Endodermal cell (in vitro differentiated cells): ENCODE data around the gene NEURL3. TPM values are rescaled to one million over a fixed set of nuclear protein-coding genes. Genes with fewer than 3 reads are reported as not detected.

Experiments
- DNase-seq: peaks from one replicate; pipeline ENCODE4 v3.0.0-alpha.2; 2017
- H3K27ac ChIP-seq: 2 replicates; pipeline ENCODE4 v1.5.1; 2013; ENCODE audit warnings: mild to moderate bottlenecking, low read depth, low read length, moderate library complexity
- H3K27me3 ChIP-seq: 2 replicates; pipeline ENCODE4 v1.6.1; 2013; ENCODE audit warnings: mild to moderate bottlenecking, low read length, moderate library complexity; ENCODE audit not compliant: insufficient read depth, control insufficient read depth, poor library complexity, severe bottlenecking
- H3K36me3 ChIP-seq: 2 replicates; pipeline ENCODE4 v1.7.0; 2013; ENCODE audit warnings: mild to moderate bottlenecking, low read length, moderate library complexity; ENCODE audit not compliant: control insufficient read depth, insufficient read depth
- H3K4me1 ChIP-seq: one replicate; pipeline ENCODE4 v1.7.0; 2013; ENCODE audit warnings: low read length; ENCODE audit not compliant: control insufficient read depth, insufficient read depth
- H3K4me3 ChIP-seq: 2 replicates; pipeline ENCODE4 v1.5.1; 2013; ENCODE audit warnings: mild to moderate bottlenecking, low read length, moderate library complexity
- H3K9ac ChIP-seq: 2 replicates; pipeline ENCODE4 v1.6.1; 2013; ENCODE audit warnings: mild to moderate bottlenecking, low read length, moderate library complexity; ENCODE audit not compliant: poor library complexity, severe bottlenecking; ENCODE audit errors: extremely low read depth
- H3K9me3 ChIP-seq: 2 replicates; pipeline ENCODE4 v1.6.1; 2013; ENCODE audit warnings: mild to moderate bottlenecking, low read length, moderate library complexity; ENCODE audit not compliant: control insufficient read depth
- H3K27ac Mint-ChIP-seq: 2 replicates; pipeline ENCODE4 v1.8.0; 2020; ENCODE audit warnings: mixed read lengths
- H3K27me3 Mint-ChIP-seq: 2 replicates; pipeline ENCODE4 v1.8.0; 2021; ENCODE audit warnings: mild to moderate bottlenecking, mixed read lengths; ENCODE audit not compliant: insufficient read depth
- H3K36me3 Mint-ChIP-seq: 2 replicates; pipeline ENCODE4 v1.8.0; 2020; ENCODE audit warnings: low read depth, mixed read lengths
- H3K4me1 Mint-ChIP-seq: 2 replicates; pipeline ENCODE4 v1.8.0; 2020; ENCODE audit warnings: mixed read lengths
- H3K4me3 Mint-ChIP-seq: 2 replicates; pipeline ENCODE4 v1.8.0; 2020; ENCODE audit warnings: mild to moderate bottlenecking, moderate library complexity, mixed read lengths
- H3K9me3 Mint-ChIP-seq: 2 replicates; pipeline ENCODE4 v1.8.0; 2020; ENCODE audit warnings: mild to moderate bottlenecking, mixed read lengths
- WGBS, 2 experiments: methylation state at CpG; one replicate each; pipeline versions ENCODE4 v1.1.5 to v1.1.7; 2013; ENCODE audit warnings: missing lambda C conversion rate in 2 of 2, mixed read lengths in 1 of 2; ENCODE audit not compliant: insufficient coverage in 1 of 2, insufficient read length in 1 of 2; 5-methylcytosine and 5-hydroxymethylcytosine counted together
- total RNA-seq, 2 donors: library from RNA; stranded (reverse); fragmentation: NEBNext Ultra II Directional in 1 of 2; extraction: Animal tissue kit (Norgen Biotek cat#: 25700) in 1 of 2; gene quantifications; 2 replicates in 1 of 2; 3 replicates in 1 of 2; pipeline ENCODE4 v1.2.1, GENCODE V29; 2021
- TF ChIP-seq, protein P1 (sequence below): fragments of 200-600 bp; sonication (generic); conservative IDR thresholded peaks from 2 replicates; pipeline ENCODE4 v1.5.0; 2021; ENCODE audit warnings: antibody characterized with exemption, mild to moderate bottlenecking

The NEURL3 gene
- total RNA-seq, 2 donors from 2014 or later: not detected

DNA sequence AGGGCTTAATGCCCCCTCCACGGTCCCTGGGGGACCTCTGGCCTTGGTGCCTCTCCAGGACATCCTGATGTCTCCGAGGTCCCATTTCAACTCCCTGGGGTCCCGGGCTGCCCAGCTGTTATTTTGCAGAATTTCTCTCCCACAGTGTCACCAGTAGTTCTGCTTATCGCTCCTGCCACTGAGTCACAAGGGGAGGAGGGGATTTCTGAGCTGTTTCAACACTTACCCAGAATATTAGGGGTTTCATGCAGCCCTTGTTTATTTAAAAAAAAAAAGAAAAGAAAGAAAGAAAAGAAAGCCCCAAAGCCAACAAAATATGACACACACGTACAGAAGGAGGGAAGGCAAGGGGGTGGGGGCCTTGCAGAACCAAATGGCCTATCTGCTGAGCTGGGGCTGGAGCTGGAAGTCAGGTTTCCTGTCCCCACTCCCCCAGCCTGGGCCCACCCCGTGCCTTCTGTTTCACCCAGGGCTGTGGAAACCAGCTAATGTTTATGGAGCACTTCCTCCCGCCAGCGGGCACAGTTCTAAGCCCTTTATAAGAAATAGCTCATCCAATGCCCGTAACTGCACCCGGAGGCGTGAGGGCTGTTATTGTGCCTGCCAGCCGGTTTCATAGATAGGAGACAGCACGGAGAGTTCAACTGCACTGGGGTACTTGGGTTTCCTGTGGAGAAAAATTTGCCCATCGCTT lies 23.0 kb upstream of the NEURL3 start:
- TF ChIP-seq, protein P1, sequence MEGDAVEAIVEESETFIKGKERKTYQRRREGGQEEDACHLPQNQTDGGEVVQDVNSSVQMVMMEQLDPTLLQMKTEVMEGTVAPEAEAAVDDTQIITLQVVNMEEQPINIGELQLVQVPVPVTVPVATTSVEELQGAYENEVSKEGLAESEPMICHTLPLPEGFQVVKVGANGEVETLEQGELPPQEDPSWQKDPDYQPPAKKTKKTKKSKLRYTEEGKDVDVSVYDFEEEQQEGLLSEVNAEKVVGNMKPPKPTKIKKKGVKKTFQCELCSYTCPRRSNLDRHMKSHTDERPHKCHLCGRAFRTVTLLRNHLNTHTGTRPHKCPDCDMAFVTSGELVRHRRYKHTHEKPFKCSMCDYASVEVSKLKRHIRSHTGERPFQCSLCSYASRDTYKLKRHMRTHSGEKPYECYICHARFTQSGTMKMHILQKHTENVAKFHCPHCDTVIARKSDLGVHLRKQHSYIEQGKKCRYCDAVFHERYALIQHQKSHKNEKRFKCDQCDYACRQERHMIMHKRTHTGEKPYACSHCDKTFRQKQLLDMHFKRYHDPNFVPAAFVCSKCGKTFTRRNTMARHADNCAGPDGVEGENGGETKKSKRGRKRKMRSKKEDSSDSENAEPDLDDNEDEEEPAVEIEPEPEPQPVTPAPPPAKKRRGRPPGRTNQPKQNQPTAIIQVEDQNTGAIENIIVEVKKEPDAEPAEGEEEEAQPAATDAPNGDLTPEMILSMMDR: no peak
- Mint-ChIP-seq H3K36me3 (no peaks in the 10 kb centered on the region), H3K9me3 (no peaks in the 10 kb centered on the region), H3K27me3 (peaks cover 46% of the 10 kb centered on the region), H3K4me1 (no peaks in the 10 kb centered on the region), H3K4me3 (peak overlapping the region; percentile 44), H3K27ac (no peak overlapping the region)
- peaks cover 29% of the 10 kb centered on the region for H3K27me3 ChIP-seq
- no peak for DNase-seq
- no peak overlapping the region for H3K4me3 ChIP-seq
- H3K27ac ChIP-seq: no peak overlapping the region
- no peaks in the 10 kb centered on the region for H3K9me3 ChIP-seq
- no peaks in the 10 kb centered on the region for H3K36me3 ChIP-seq
- no peaks in the 10 kb centered on the region for H3K4me1 ChIP-seq
- WGBS, 2 experiments: 73 to 85% methylated on average over 8 to 14 of the region's 14 CpGs
- H3K9ac ChIP-seq: no peak overlapping the region

DNA sequence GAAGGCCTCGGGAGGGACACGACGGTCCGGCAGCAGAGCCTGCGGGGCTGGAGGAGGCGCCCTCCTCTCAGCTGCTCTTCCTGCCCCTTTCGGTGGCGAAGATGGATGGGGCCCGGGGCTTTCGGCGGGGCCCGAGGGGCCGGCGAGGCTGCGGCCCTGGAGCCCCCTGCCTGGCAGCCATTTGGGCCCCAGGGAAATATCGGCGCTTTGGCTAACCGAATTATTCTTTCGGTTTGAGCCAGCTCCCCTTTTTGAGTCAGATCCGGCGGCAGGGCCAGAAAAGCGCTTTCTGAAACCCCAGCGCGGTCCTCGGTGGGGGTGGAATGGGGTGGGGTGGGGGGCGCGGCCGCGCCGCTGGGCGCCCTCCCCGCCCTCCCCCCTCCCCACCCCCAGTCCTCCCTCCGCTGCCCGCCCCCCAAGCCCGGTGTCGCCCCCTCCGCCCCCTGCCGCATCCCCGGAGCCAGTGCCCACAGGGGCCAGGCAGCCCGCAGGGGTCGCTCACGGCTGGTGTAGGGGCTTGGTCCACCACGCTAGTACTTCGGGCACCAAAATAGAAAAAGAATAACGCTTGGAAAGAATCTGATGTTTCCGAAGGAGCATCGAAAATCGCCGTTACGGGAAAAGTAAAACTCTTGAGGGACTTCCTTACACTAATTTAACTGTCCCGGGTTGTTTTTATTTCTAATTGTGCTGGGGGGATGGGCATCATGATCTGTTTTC lies 22.3 kb upstream of the NEURL3 start:
- Mint-ChIP-seq H3K27ac (no peak overlapping the region), H3K36me3 (no peaks in the 10 kb centered on the region), H3K4me1 (no peaks in the 10 kb centered on the region), H3K4me3 (peak overlapping the region; percentile 44), H3K9me3 (no peaks in the 10 kb centered on the region), H3K27me3 (peaks cover 49% of the 10 kb centered on the region)
- Histone ChIP-seq H3K4me3 (no peak overlapping the region), H3K36me3 (no peaks in the 10 kb centered on the region), H3K4me1 (no peaks in the 10 kb centered on the region), H3K27ac (no peak overlapping the region), H3K27me3 (peaks cover 29% of the 10 kb centered on the region), H3K9me3 (no peaks in the 10 kb centered on the region), H3K9ac (no peak overlapping the region)
- WGBS, 2 experiments: 16 to 17% methylated on average over 26 to 40 of the region's 51 CpGs
- DNase-seq: peak; percentile 82
- TF ChIP-seq, protein P1: peak; percentile 73

DNA sequence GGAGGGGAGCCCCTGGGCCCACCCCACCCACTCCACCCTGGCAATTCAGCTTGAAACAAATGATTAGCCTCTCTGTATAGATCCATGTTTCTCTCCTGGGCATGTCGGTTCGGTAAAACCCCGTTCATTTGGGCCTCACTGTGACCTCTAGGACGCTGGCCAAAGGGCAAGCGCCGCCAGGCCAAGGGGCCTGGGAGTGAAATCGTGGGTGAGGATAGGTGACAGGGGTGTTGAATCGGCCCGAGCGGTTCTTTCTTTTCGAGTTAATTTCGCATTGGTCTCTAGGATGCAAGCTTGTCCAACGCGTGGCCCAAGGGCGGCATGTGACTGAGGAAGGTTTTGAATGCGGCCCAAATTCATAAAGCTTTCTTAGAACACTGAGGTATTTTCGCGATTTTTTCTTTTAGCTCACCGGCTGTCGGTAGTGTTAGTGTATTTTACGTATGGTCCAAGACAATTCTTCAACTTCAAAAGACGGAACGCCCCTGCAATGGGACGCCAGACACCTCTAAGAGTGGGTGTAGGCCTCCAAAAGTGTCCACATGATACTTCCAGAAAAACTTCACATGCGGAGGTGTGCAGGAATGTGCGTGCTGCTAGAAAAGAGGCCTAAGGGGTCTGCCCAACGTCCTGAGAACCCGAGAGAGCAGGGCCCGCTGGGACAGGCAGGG lies 21.6 kb upstream of the NEURL3 start:
- peaks cover 51% of the 10 kb centered on the region for H3K27me3 Mint-ChIP-seq
- Histone ChIP-seq H3K4me3 (no peak overlapping the region), H3K27me3 (peaks cover 29% of the 10 kb centered on the region), H3K9ac (no peak overlapping the region), H3K27ac (no peak overlapping the region), H3K4me1 (no peaks in the 10 kb centered on the region), H3K36me3 (no peaks in the 10 kb centered on the region), H3K9me3 (no peaks in the 10 kb centered on the region)
- H3K36me3 Mint-ChIP-seq: no peaks in the 10 kb centered on the region
- TF ChIP-seq, protein P1: no peak
- no peaks in the 10 kb centered on the region for H3K4me1 Mint-ChIP-seq
- peak; percentile 48 for DNase-seq
- no peak overlapping the region for H3K27ac Mint-ChIP-seq
- no peaks in the 10 kb centered on the region for H3K9me3 Mint-ChIP-seq
- H3K4me3 Mint-ChIP-seq: peak overlapping the region; percentile 44
- 84 to 87% methylated on average over 29 of the region's 29 CpGs for WGBS, 2 experiments
